ENCODE data around the gene SLC12A2.

Gene SLC12A2

GRCh38 chr5:128234928-128235641, 151.5 kb downstream of the SLC12A2 start:
- no peak for DNase-seq

- no peak for DNase-seq
Measured at GRCh38 chr5:128236334-128236733, 152.8 kb downstream of the SLC12A2 start.

GRCh38 chr5:128237000-128237399, 153.4 kb downstream of the SLC12A2 start:
- DNase-seq = no peak

- DNase-seq = no peak
Measured at GRCh38 chr5:128237546-128237945, 154.0 kb downstream of the SLC12A2 start.

Measured in activated CD4-positive, alpha-beta T cell treated with anti-CD3 and anti-CD28 coated beads for 4 hours (primary cell).